Heart left ventricle (tissue), 16 donors: ENCODE measurements around the gene NKAIN4. TPM values are rescaled to one million over a fixed set of nuclear protein-coding genes. Genes with fewer than 3 reads are reported as not detected.

Source experiments
- ATAC-seq, 4 donors: fragments of 200-7000 bp; cut with Tn5 transposase; one replicate each; pipeline ENCODE4 v1.9.1; 2020 to 2022; ENCODE audit warnings: moderate library complexity in 4 of 4, mild to moderate bottlenecking in 3 of 4, moderate number of reproducible peaks in 1 of 4
- DNase-seq, 5 donors: peaks; one replicate each; pipeline ENCODE4 v3.0.0-alpha.2; 2020
- H3K27ac ChIP-seq, 12 donors: fragments of 200-600 bp; sonication (generic) in 4 of 12; one replicate each; pipeline versions ENCODE4 v1.5.0 to v1.8.0; 2016 to 2022; ENCODE audit warnings: mild to moderate bottlenecking in 2 of 12
- H3K27me3 ChIP-seq, 9 donors: fragments of 200-600 bp; sonication (generic) in 2 of 9; one replicate each; pipeline versions ENCODE4 v1.5.1 to v1.8.0; 2016 to 2022; ENCODE audit warnings: mild to moderate bottlenecking in 3 of 9
- H3K36me3 ChIP-seq, 9 donors: fragments of 200-600 bp; sonication (generic) in 2 of 9; one replicate each; pipeline versions ENCODE4 v1.5.0 to v1.8.0; 2018 to 2022; ENCODE audit warnings: mild to moderate bottlenecking in 2 of 9
- H3K4me1 ChIP-seq, 12 donors: fragments of 200-600 bp; sonication (generic) in 4 of 12; one replicate each; pipeline versions ENCODE4 v1.5.0 to v1.8.0; 2016 to 2022; ENCODE audit warnings: mild to moderate bottlenecking in 3 of 12
- H3K4me3 ChIP-seq, 12 donors: fragments of 200-600 bp; sonication (generic) in 4 of 12; one replicate each; pipeline versions ENCODE4 v1.5.0 to v1.8.0; 2017 to 2022; ENCODE audit warnings: mild to moderate bottlenecking in 9 of 12, moderate library complexity in 4 of 12
- H3K9me3 ChIP-seq, 12 donors: fragments of 200-600 bp; sonication (generic) in 4 of 12; one replicate each; pipeline versions ENCODE4 v1.5.0 to v1.8.0; 2016 to 2022; ENCODE audit warnings: mild to moderate bottlenecking in 1 of 12
- CTCF ChIP-seq, 12 donors: fragments of 200-600 bp; sonication (generic) in 4 of 12; IDR thresholded peaks; one replicate each; pipeline versions ENCODE4 v1.5.0 to v1.8.0; 2018 to 2022; ENCODE audit warnings: antibody characterized with exemption in 12 of 12, mild to moderate bottlenecking in 5 of 12
- POLR2A ChIP-seq, 2 donors: fragments of 450-650 bp; IDR thresholded peaks; one replicate each; pipeline ENCODE4 v1.6.1; 2017; ENCODE audit warnings: antibody characterized with exemption in 2 of 2, mild to moderate bottlenecking in 2 of 2, moderate library complexity in 2 of 2
- WGBS, 4 donors: extraction: QIAGEN DNeasy Blood & Tissue Kit in 2 of 4; methylation state at CpG; one replicate each; pipeline versions ENCODE4 v1.1.5 to v1.1.7; 2013 to 2018; 5-methylcytosine and 5-hydroxymethylcytosine counted together
- intact Hi-C, 10 donors: fragments of 100-400 bp; cut with DNase I; formaldehyde crosslinking; loops; one replicate each; pipeline versions ENCODE4 v1.11.1 to v1.14.2; 2022
- polyA plus RNA-seq, 2 donors: library from polyadenylated mRNA; stranded (reverse); fragments of 200-250 nt; gene quantifications; one replicate each; pipeline ENCODE4 v1.2.3, GENCODE V29; 2013
- total RNA-seq, 9 donors: library from RNA; depleted of rRNA in 2 of 9; stranded (reverse); fragments of >200 nt in 2 of 9; fragmentation: NEBNext Ultra II Directional in 3 of 9; extraction: Animal tissue kit (Norgen Biotek cat#: 25700) in 3 of 9; gene quantifications; one replicate each; pipeline versions ENCODE4 v1.1.0 to v1.2.4, GENCODE V29; 2016 to 2023
- donor health status: ischemic (EF 13 %, LVEDD 7.1; RV severe dilation, severe dysfunction).
- donor health status: healthy with polysubstance abuse.
- donor health status: DM: no; HTN: yes; CAD: no.
- donor health status: DM: no; HTN: no; CAD: no.
- donor health status: ischemic (EF 25% LVEDD 6.9; RV normal size, moderate dysfunction).
- donor health status: ischemic (EF 25% LVEDD 5.7; RV mildly dilated, moderate dysfunction).
- donor health status: healthy.
- donor health status: DM: yes; HTN: yes; CAD: no.
- donor health status: ischemic (EF 35%, LVEDD 5.7; RV mildly dilated, moderate dysfunction).
- donor health status: nonischemic (EF 11% LVEDD 7.7; RV severe dilation, severe dysfunction).
- donor health status: DM: yes; HTN: yes; CAD: no.
- donor health status: PGD.
- donor health status: ischemic (EF 29% LVEDD 5.4; RV normal size, mild dysfunction).
- donor health status: nonischemic (EF 23%, LVEDD 6.1; RV moderate dilation, normal function).

NKAIN4 gene
- total and polyA plus RNA-seq, 11 donors = not detected

- WGBS, 4 donors = 77 to 82% (median 79%) methylated on average over 11 of the region's 11 CpGs
- Histone ChIP-seq H3K4me3 (no peak overlapping the region), H3K27me3 (no peaks in the 10 kb centered on the region), H3K4me1 (peaks cover 0 to 21% (median 10%) of the 10 kb centered on the region in 12 donors), H3K36me3 (peaks cover 4 to 97% (median 91%) of the 10 kb centered on the region in 9 donors), H3K9me3 (no peaks in the 10 kb centered on the region), H3K27ac (no peak overlapping the region)
- DNase-seq (no peak), ATAC-seq (peak in 3 of 4 donors; percentile 21 to 44 (median 29))
- intact Hi-C loops = no loop called here
- no peak for TF ChIP-seq POLR2A (IDR thresholded peaks at IDR 0.05)
- no peak for TF ChIP-seq CTCF (IDR thresholded peaks at IDR 0.05)
Observed at GRCh38 chr20:63206878-63207277, 47.4 kb downstream of the NKAIN4 start.

- DNase-seq (no peak), ATAC-seq (no peak)
- intact Hi-C loops = no loop called here
- Histone ChIP-seq H3K36me3 (peaks cover 4 to 98% (median 91%) of the 10 kb centered on the region in 9 donors), H3K4me1 (peaks cover 0 to 20% (median 6%) of the 10 kb centered on the region in 12 donors), H3K27me3 (no peaks in the 10 kb centered on the region), H3K27ac (no peak overlapping the region), H3K9me3 (no peaks in the 10 kb centered on the region), H3K4me3 (no peak overlapping the region)
- TF ChIP-seq POLR2A (IDR thresholded peaks at IDR 0.05) (no peak), CTCF (IDR thresholded peaks at IDR 0.05) (no peak)
- WGBS, 4 donors = 75 to 81% (median 78%) methylated on average over 10 of the region's 10 CpGs
Observed at GRCh38 chr20:63205896-63206295, 48.4 kb downstream of the NKAIN4 start.

GRCh38 chr20:63204362-63204761 lies 49.9 kb downstream of the NKAIN4 start:
- peaks cover 4 to 96% (median 88%) of the 10 kb centered on the region in 9 donors for H3K36me3 ChIP-seq

More at GRCh38 chr20:63204362-63204761, 49.9 kb downstream of the NKAIN4 start:
- no peak overlapping the region for H3K4me3 ChIP-seq
- no peaks in the 10 kb centered on the region for H3K9me3 ChIP-seq
- ATAC-seq (no peak), DNase-seq (no peak)
- H3K4me1 ChIP-seq = peaks cover 0 to 19% (median 5%) of the 10 kb centered on the region in 12 donors
- no peaks in the 10 kb centered on the region for H3K27me3 ChIP-seq
- 83 to 96% (median 90%) methylated on average over 5 of the region's 5 CpGs for WGBS, 4 donors
- intact Hi-C loops = no loop called here
- TF ChIP-seq CTCF (IDR thresholded peaks at IDR 0.05) (no peak), POLR2A (IDR thresholded peaks at IDR 0.05) (no peak)
- H3K27ac ChIP-seq = no peak overlapping the region
